Measurements from ENCODE around the gene OLFML2B. TPM values are rescaled to one million over a fixed set of nuclear protein-coding genes. Genes with fewer than 3 reads are reported as not detected.
"Not testable (repeated sequence)": the region's sequence is repeated elsewhere in the genome, so short reads cannot be mapped to it uniquely, and the experiment has no call there.

The OLFML2B gene
- total RNA-seq, 1 experiment from 2014 or later = 1.8 TPM

DNA sequence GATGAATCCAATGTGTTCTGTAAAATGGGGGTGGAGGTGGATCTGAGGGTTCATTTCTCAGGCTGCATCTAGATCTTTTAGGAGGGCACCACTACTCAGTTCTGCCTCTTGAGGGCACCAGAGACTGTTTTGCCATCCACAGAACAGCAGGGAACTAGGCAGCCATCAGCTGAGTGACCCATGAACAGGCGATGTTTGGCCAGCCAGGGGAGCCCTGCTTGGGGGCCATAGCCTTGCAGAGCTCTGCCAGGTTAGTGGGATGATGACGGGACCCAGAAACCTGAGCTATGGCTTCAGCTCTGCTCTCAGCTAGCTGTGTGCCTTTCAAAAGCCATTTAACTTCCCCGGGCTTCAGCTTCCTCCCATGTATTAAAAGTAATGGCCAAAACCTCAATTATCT, 32.4 kb upstream of the OLFML2B start:
- peaks cover 5% of the 10 kb centered on the region; the same call in 1 of the 2 replicates for H3K9me3 ChIP-seq (replicated peaks)
- peak; percentile 53 to 68 for DNase-seq (ENCODE audit: low read depth in 1 of 2, low spot score in 2 of 2)
- no peak overlapping the region for H3K27ac ChIP-seq
- no peak overlapping the region for H3K4me3 ChIP-seq
- 0 out of 2 replicates have a peak, but pooled peaks cover 4% of the 10 kb centered on the region for H3K27me3 ChIP-seq (replicated peaks)
- no peaks in the 10 kb centered on the region for H3K36me3 ChIP-seq
- H3K4me1 ChIP-seq (replicated peaks) = peaks cover 11% of the 10 kb centered on the region

DNA sequence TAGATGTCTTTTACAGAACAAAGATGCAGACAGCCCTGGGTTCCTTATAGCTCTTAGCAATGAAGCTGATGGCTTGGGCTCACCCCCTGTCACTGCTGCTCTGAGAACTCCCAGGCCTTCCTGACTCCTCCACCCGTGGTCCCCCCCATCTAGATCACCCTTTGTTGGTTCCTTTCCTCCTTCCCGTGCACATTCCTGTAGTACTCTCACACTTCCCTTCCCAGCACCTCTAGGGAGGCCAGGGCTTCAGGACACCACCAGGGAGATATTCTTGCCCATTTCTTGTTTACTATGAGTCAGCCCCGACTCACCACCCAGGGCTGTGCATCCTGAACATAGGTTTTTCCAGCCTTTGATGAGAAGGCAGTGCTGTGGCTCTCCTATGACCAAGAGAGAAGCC, 31.4 kb upstream of the OLFML2B start:
- DNase-seq (ENCODE audit: low read depth in 1 of 2, low spot score in 2 of 2) = peak; percentile 84 to 86
- Histone ChIP-seq H3K27ac (no peak overlapping the region), H3K4me3 (no peak overlapping the region)

DNA sequence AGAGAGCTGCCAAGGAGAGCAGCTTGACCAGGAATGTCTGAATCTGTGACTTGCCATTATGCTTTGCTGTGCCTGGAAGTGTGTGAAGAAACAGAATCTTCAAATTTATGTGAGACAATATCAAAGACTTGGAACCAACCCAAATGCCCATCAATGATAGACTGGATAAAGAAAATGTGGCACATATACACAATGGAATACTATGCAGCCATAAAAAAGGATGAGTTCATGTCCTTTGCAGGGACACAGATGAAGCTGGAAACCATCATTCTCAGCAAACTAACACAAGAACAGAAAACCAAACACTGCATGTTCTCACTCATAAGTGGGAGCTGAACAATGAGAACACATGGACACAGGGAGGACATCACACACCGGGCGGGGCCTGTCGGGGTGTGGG, 30.3 kb upstream of the OLFML2B start:
- not testable (repeated sequence) for H3K9me3 ChIP-seq (replicated peaks); DNase-seq (ENCODE audit: low read depth in 1 of 2, low spot score in 2 of 2); H3K27me3 ChIP-seq (replicated peaks); H3K36me3 ChIP-seq; H3K27ac ChIP-seq; H3K4me3 ChIP-seq
- H3K4me1 ChIP-seq (replicated peaks) = peaks cover 11% of the 10 kb centered on the region

More for the DNA sequence above, 31.4 kb upstream of the OLFML2B start:
- no peaks in the 10 kb centered on the region for H3K36me3 ChIP-seq
- peaks cover 11% of the 10 kb centered on the region for H3K4me1 ChIP-seq (replicated peaks)
- peaks cover 5% of the 10 kb centered on the region; the same call in 1 of the 2 replicates for H3K9me3 ChIP-seq (replicated peaks)
- H3K27me3 ChIP-seq (replicated peaks) = no peaks in the 10 kb centered on the region

DNA sequence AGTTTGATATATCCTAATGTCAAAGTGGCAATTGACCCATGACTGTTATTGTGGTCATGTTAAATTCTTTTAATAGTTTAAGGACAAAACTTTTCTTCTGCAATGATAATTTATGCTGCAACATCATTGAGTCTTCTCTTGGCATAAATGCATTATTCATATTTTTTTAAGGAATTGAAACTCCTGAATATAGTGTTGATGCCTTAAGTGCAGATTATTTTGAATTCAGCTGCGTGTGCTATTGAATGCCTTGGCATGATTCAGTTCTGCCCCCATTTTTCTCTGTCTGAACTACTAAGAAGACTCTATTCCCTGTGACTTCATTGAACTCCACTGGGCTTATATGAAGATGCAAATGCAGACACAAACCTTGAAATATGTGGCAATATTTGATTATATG, 23.3 kb upstream of the OLFML2B start:
- no peak overlapping the region for H3K27ac ChIP-seq
- H3K9me3 ChIP-seq (replicated peaks) = no peaks in the 10 kb centered on the region
- H3K4me1 ChIP-seq (replicated peaks) = no peaks in the 10 kb centered on the region
- no peaks in the 10 kb centered on the region for H3K36me3 ChIP-seq
- no peak overlapping the region for H3K4me3 ChIP-seq
- H3K27me3 ChIP-seq (replicated peaks) = no peaks in the 10 kb centered on the region; the same call in 1 of the 2 replicates
- DNase-seq (ENCODE audit: low read depth in 1 of 2, low spot score in 2 of 2) = no peak

DNA sequence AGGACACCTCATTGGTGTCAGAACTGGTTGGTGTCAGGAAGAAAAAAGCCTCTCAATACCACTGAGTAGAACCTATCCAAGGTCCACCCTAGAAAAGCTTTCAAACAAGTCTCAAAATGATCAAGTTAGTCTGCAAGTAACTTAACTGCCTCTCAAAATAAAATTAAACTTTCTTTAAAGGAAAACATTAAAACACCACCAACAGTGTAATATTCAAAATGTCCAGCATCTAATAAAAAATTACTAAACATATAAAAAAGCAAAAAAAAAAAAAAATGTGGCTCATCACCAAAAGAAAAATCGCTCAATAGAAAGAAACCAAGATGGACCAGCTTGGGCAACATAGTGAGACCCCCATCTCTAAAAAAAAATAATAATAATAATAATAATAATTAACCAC, 18.7 kb upstream of the OLFML2B start:
- Histone ChIP-seq H3K27ac (no peak overlapping the region), H3K27me3 (replicated peaks) (no peaks in the 10 kb centered on the region; the same call in 1 of the 2 replicates), H3K36me3 (no peaks in the 10 kb centered on the region), H3K9me3 (replicated peaks) (no peaks in the 10 kb centered on the region), H3K4me1 (replicated peaks) (no peaks in the 10 kb centered on the region), H3K4me3 (no peak overlapping the region)
- no peak for DNase-seq (ENCODE audit: low read depth in 1 of 2, low spot score in 2 of 2)

DNA sequence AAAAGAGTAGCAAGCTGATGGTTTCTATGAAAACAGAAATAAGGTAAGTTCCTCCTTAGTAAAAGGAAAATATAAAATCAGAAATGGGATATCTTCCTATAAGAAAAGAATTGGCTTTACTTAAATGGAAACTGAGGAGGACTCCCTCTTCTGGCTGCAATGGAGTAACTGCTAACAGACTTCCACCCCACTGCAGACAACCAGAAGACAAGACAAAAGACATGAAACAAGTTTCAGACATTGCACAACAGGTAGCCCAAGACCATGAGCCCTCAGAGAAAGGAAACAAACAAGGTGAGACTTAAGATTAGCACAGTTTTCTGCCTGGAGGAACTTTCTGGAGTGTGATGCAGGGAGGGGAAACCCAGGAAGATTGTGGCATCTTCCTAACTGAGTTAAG, 17.0 kb upstream of the OLFML2B start:
- Histone ChIP-seq H3K9me3 (replicated peaks) (no peaks in the 10 kb centered on the region), H3K4me3 (no peak overlapping the region), H3K27me3 (replicated peaks) (no peaks in the 10 kb centered on the region), H3K4me1 (replicated peaks) (no peaks in the 10 kb centered on the region), H3K27ac (no peak overlapping the region), H3K36me3 (no peaks in the 10 kb centered on the region)
- DNase-seq (ENCODE audit: low read depth in 1 of 2, low spot score in 2 of 2) = no peak

DNA sequence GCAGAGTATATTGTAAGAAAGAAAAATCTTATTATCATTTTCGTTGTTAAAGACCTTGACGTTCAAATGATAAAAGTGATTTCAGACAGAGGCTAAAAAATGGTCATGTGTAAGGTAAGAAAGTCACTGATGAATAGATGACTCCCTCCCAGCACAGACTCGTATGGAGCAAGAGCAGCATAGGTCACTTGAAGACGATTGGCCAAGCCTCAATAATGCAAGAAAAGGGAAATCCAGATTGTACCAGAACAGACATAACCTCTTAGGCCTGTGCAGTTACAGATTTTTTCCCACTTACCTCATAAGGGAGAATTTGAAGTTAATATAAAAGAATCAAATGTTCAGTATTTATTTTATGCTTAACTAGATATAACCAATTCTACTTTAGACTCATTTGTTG, 16.3 kb upstream of the OLFML2B start:
- Histone ChIP-seq H3K9me3 (replicated peaks) (no peaks in the 10 kb centered on the region), H3K4me3 (no peak overlapping the region), H3K27ac (no peak overlapping the region), H3K27me3 (replicated peaks) (no peaks in the 10 kb centered on the region), H3K4me1 (replicated peaks) (peaks cover 5% of the 10 kb centered on the region), H3K36me3 (no peaks in the 10 kb centered on the region)
- DNase-seq (ENCODE audit: low read depth in 1 of 2, low spot score in 2 of 2) = no peak

DNA sequence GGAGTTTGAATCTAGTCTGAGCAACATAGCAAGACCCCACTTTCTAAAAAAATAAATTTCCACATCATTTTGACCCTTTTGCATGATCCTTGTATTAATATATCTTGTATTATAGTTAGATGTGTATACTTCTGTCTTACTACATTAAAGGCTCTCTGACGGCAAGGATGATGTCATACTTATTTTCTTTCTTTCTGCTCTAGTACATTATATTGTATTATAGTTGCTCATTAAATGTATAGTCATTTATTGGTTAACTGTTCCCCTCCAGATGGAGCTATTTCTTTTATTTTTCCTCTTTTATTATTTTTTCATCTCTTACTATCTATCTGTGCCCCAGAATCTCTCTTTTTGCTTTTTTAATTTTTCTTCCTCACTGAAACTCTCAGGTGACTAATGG, 15.0 kb upstream of the OLFML2B start:
- H3K36me3 ChIP-seq = no peaks in the 10 kb centered on the region
- H3K4me3 ChIP-seq = no peak overlapping the region
- H3K9me3 ChIP-seq (replicated peaks) = no peaks in the 10 kb centered on the region
- H3K27me3 ChIP-seq (replicated peaks) = no peaks in the 10 kb centered on the region
- H3K4me1 ChIP-seq (replicated peaks) = peaks cover 5% of the 10 kb centered on the region
- no peak overlapping the region for H3K27ac ChIP-seq
- DNase-seq (ENCODE audit: low read depth in 1 of 2, low spot score in 2 of 2) = no peak

DNA sequence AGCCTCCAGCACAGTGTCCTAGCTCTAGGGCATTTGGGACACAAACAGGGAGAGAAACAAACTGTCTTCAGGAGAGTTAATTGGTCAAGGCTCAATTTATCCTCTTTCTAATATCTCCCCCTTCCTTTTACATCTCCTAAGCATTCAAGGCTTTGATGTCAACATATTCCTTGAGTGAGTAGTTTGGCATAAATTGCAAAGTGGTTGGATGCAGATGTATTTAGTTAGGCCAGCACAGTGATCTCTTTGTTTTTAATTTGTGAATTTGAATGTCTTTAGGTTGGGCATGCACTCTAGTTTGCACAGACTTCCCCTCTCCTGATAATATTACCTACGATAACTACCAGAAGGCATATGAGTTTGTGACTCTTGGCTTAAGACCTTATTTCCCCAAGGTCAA, 12.5 kb upstream of the OLFML2B start:
- no peak overlapping the region for H3K4me3 ChIP-seq
- no peak for DNase-seq (ENCODE audit: low read depth in 1 of 2, low spot score in 2 of 2)
- no peaks in the 10 kb centered on the region for H3K9me3 ChIP-seq (replicated peaks)
- H3K4me1 ChIP-seq (replicated peaks) = peaks cover 5% of the 10 kb centered on the region
- H3K27me3 ChIP-seq (replicated peaks) = no peaks in the 10 kb centered on the region
- H3K27ac ChIP-seq = no peak overlapping the region
- no peaks in the 10 kb centered on the region for H3K36me3 ChIP-seq

DNA sequence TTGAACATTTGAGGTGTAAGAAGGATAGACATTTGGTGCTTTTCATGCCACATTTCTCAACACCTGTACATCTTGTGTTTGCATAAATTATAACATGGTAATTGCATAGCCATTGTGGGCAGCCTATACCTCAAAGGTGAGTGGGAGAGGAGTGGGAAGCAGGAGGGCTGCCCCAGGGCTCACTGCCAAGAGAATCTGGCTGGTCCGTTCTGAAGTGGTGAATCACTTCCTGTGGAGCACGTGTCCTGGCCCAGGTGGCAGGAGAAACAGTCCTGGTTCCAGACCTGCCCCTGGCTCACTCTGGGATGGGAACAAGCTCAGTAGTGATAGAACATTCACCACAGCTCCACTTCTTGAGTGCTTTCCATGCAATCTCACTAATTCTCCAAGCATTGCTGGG, 11.6 kb upstream of the OLFML2B start:
- Histone ChIP-seq H3K27ac (no peak overlapping the region), H3K9me3 (replicated peaks) (no peaks in the 10 kb centered on the region), H3K4me1 (replicated peaks) (peaks cover 5% of the 10 kb centered on the region), H3K27me3 (replicated peaks) (no peaks in the 10 kb centered on the region), H3K36me3 (no peaks in the 10 kb centered on the region), H3K4me3 (no peak overlapping the region)
- DNase-seq (ENCODE audit: low read depth in 1 of 2, low spot score in 2 of 2) = no peak

DNA sequence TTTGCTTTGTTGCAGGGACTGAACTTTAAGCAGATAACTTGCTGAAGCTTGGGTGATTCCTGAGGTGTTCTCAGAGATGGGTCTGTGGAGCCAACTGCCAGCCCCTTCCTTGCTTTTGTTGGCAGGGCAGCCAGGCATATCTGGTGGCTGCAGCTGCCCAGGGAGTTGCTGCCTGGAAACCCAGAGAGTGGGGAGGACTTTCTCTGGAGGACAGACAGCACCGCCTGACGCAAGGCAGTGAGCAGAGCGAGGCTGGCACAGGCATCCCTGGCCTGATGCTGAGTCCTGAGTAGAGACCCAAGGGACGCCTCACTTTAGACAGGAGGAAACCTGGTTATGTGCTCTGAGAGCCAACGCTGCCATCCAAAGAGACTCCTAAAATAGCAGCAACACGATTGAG, 9.8 kb upstream of the OLFML2B start:
- H3K36me3 ChIP-seq = no peaks in the 10 kb centered on the region
- H3K27me3 ChIP-seq (replicated peaks) = no peaks in the 10 kb centered on the region
- no peak overlapping the region for H3K4me3 ChIP-seq
- H3K27ac ChIP-seq = no peak overlapping the region
- no peak for DNase-seq (ENCODE audit: low read depth in 1 of 2, low spot score in 2 of 2)
- H3K9me3 ChIP-seq (replicated peaks) = no peaks in the 10 kb centered on the region
- H3K4me1 ChIP-seq (replicated peaks) = peaks cover 5% of the 10 kb centered on the region

DNA sequence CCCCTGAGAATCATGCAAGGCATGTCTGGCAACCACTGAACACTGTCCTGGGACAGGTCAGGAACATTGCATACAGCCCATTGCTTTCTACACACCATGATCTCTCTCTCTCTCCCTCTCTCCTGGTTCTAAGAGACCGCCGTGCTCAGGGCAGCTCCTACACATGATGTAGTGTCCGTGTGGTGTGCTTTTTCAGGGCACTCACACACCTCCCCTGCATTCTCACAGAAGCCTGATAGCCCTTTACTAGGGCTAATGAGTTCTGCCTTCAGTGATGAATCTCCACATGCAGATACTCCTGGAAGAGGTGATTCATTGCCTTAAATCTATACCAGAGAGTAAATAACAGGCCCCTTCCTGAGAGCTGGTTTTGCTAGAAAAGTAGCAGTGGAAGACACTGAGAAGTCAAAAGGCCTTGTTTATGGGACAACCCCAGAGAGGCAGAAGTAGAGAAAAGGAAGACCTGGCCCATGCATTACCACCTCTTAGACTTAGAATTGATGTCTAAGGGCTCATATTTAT, 7.2 kb upstream of the OLFML2B start:
- Histone ChIP-seq H3K27me3 (replicated peaks) (no peaks in the 10 kb centered on the region), H3K27ac (no peak overlapping the region), H3K36me3 (no peaks in the 10 kb centered on the region), H3K4me3 (no peak overlapping the region), H3K4me1 (replicated peaks) (peaks cover 5% of the 10 kb centered on the region), H3K9me3 (replicated peaks) (no peaks in the 10 kb centered on the region)
- no peak for DNase-seq (ENCODE audit: low read depth in 1 of 2, low spot score in 2 of 2)

DNA sequence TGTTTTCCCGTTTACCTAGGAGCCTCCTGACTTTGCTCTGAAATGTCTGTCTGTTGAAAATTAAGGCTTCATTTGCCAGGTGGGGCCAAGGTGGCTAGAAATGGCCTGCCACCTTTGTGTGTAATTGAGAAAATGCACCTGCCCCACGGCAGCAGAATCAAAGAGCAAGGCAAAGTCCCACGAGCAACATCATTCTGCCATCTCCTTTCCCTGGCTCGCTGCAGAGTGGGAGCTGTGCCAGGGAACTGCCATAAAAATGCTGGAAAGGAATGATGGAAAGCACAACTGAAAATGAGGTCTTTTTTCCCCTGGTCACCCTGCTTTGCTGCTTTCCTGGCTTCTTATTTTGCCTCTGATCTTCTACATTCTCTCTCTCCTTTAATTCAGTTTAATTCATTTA, 5.5 kb upstream of the OLFML2B start:
- no peaks in the 10 kb centered on the region for H3K36me3 ChIP-seq
- no peak overlapping the region for H3K4me3 ChIP-seq
- H3K4me1 ChIP-seq (replicated peaks) = 0 out of 2 replicates have a peak, but pooled peaks cover 3% of the 10 kb centered on the region
- no peaks in the 10 kb centered on the region for H3K9me3 ChIP-seq (replicated peaks)
- no peak for DNase-seq (ENCODE audit: low read depth in 1 of 2, low spot score in 2 of 2)
- H3K27me3 ChIP-seq (replicated peaks) = no peaks in the 10 kb centered on the region
- no peak overlapping the region for H3K27ac ChIP-seq

DNA sequence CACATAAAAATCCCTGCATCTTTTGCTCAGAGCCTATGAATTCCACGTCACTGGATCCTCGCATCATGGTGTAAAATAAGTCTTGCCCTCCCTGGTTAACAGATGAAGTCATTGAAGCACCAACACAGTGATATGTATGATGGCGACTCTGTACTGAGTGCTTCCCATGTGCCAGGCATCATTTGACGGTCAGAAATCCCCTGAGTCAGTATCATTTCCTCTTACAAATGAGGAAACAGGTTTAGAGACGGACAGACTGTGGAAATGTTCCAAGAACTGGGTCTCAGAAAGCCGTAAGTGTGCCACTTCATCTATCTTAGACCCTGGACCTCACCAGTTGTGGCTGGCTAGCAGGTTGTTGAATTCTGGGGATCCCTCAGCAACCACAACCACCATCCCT, 5.1 kb upstream of the OLFML2B start:
- Histone ChIP-seq H3K4me1 (replicated peaks) (0 out of 2 replicates have a peak, but pooled peaks cover 3% of the 10 kb centered on the region), H3K27me3 (replicated peaks) (no peaks in the 10 kb centered on the region), H3K36me3 (no peaks in the 10 kb centered on the region), H3K9me3 (replicated peaks) (no peaks in the 10 kb centered on the region), H3K4me3 (no peak overlapping the region), H3K27ac (no peak overlapping the region)
- no peak for DNase-seq (ENCODE audit: low read depth in 1 of 2, low spot score in 2 of 2)

DNA sequence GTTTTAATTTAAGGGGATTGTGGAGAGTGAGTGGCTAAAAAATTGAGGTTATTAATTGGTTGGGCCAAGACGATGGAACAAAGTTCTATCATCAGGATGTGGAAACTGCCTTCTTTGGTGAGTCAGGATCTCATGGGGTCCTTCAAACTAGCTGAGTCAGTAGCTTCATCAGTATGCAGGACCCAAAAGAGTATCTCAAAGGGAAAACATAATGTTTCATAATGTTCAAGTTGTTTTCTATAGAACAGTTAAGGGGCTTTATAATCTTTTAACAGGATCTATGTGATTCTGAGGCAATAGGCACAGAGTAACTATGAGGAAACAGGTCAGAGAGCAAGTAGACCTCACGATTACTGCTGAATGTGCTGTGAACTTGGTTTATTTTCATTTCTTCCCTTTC, 3.2 kb upstream of the OLFML2B start:
- H3K9me3 ChIP-seq (replicated peaks) = no peaks in the 10 kb centered on the region

More for the DNA sequence above, 3.2 kb upstream of the OLFML2B start:
- Histone ChIP-seq H3K4me3 (no peak overlapping the region), H3K27me3 (replicated peaks) (no peaks in the 10 kb centered on the region), H3K4me1 (replicated peaks) (peaks cover 10% of the 10 kb centered on the region), H3K36me3 (no peaks in the 10 kb centered on the region), H3K27ac (no peak overlapping the region)
- DNase-seq (ENCODE audit: low read depth in 1 of 2, low spot score in 2 of 2) = no peak
